ENCODE measurements around the gene GJB2. TPM values are rescaled to one million over a fixed set of nuclear protein-coding genes. Genes with fewer than 3 reads are reported as not detected.

Gene GJB2
- total RNA-seq, 2 donors from 2014 or later: 0.78 to 2.3 TPM

DNA sequence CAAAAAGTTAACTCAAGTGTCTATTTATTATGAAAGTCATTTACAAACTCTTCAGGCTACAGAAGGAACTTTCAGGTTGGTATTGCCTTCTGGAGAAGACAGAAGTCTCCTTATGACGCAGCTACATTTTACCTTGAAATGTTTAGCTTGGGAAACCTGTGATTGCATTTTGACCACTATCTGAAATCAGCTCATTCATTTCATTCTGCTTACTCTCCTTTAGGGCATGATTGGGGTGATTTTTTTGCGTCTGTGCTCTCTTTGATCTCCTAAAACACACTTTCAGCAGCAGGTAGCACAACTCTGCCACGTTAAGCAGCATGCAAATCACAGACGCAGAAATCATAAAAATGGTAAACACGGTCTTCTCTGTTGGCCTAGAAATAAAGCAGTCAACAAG lies 29.8 kb upstream of the GJB2 start:
- no peaks in the 10 kb centered on the region for H3K4me1 ChIP-seq
- no peak overlapping the region for H3K4me3 ChIP-seq
- no peaks in the 10 kb centered on the region for H3K9me3 ChIP-seq
- TF ChIP-seq POLR2A (IDR thresholded peaks at IDR 0.05): no peak
- TF ChIP-seq, protein P1, sequence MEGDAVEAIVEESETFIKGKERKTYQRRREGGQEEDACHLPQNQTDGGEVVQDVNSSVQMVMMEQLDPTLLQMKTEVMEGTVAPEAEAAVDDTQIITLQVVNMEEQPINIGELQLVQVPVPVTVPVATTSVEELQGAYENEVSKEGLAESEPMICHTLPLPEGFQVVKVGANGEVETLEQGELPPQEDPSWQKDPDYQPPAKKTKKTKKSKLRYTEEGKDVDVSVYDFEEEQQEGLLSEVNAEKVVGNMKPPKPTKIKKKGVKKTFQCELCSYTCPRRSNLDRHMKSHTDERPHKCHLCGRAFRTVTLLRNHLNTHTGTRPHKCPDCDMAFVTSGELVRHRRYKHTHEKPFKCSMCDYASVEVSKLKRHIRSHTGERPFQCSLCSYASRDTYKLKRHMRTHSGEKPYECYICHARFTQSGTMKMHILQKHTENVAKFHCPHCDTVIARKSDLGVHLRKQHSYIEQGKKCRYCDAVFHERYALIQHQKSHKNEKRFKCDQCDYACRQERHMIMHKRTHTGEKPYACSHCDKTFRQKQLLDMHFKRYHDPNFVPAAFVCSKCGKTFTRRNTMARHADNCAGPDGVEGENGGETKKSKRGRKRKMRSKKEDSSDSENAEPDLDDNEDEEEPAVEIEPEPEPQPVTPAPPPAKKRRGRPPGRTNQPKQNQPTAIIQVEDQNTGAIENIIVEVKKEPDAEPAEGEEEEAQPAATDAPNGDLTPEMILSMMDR (IDR thresholded peaks at IDR 0.05): no peak
- intact Hi-C loops (cut with DNase I): no loop called here
- ATAC-seq (no peak), DNase-seq (no peak)
- no peaks in the 10 kb centered on the region for H3K27me3 ChIP-seq
- no peaks in the 10 kb centered on the region for H3K36me3 ChIP-seq (replicated peaks in 1 of 2; ENCODE audit: insufficient read depth in 1 of 2, low read depth in 2 of 2)
- H3K27ac ChIP-seq: no peak overlapping the region
- WGBS, 2 donors: 50 to 71% methylated on average over 5 of the region's 5 CpGs

- no peaks in the 10 kb centered on the region for H3K4me1 ChIP-seq
- no peak overlapping the region for H3K4me3 ChIP-seq
- 62 to 68% methylated on average over 6 of the region's 6 CpGs for WGBS, 2 donors
- DNase-seq (peak in 1 of 4 donors; percentile 25), ATAC-seq (no peak)
- no peak overlapping the region for H3K27ac ChIP-seq
- intact Hi-C loops (cut with DNase I): no loop called here
- H3K36me3 ChIP-seq (replicated peaks in 1 of 2; ENCODE audit: insufficient read depth in 1 of 2, low read depth in 2 of 2): no peaks in the 10 kb centered on the region
- H3K9me3 ChIP-seq: no peaks in the 10 kb centered on the region
- TF ChIP-seq POLR2A (IDR thresholded peaks at IDR 0.05): no peak
- TF ChIP-seq, protein P1 (IDR thresholded peaks at IDR 0.05): no peak
- H3K27me3 ChIP-seq: no peaks in the 10 kb centered on the region
These were observed 29.0 kb upstream of the GJB2 start for GRCh38 chr13:20221772-20222171.

DNA sequence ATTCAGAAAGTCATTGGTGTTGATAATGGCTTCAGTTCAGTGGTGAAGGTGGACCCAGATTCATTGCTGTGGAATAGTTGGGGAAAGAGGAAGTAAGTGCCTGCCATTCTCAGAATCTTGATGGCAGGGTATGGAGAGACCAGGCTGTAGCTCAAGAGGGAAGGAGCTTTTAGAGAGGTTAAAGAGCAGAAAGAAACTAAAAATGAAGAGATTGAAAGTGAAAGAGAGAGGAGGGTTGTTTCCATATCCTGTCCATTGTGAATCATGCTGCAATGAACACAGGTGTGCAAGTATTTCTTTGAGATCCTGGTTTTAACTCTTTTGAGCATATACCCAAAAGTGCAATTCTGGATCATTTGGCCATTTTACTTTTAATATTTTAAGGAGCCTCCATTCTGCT lies 26.8 kb upstream of the GJB2 start:
- ATAC-seq (no peak), DNase-seq (no peak)
- intact Hi-C loops (cut with DNase I): no loop called here

DNA sequence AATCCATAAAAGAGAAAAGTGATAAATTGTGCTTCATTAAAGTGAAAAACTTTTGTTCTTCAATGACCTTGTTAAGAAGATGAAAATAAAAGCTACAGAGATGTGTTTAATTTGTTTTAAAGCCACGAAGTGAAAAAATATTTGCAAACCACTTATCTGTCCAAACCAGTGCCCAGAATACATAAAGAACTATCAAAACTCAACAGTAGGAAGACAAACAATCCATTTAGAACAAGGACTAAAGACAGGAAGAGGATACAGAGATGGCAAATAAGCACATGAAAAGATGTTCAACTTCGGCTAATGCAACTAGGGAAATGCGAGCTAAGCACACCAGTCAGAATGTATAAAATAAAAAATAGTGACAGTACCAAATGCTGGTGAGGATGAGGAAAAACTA lies 24.4 kb upstream of the GJB2 start:
- H3K4me1 ChIP-seq: no peaks in the 10 kb centered on the region
- no peak overlapping the region for H3K27ac ChIP-seq
- WGBS, 2 donors: 38 to 48% methylated on average over 3 of the region's 3 CpGs
- ATAC-seq: no peak
- H3K9me3 ChIP-seq: no peaks in the 10 kb centered on the region
- no peak overlapping the region for H3K4me3 ChIP-seq
- no peak for DNase-seq
- intact Hi-C loops (cut with DNase I): no loop called here
- H3K27me3 ChIP-seq: no peaks in the 10 kb centered on the region
- H3K36me3 ChIP-seq (replicated peaks in 1 of 2; ENCODE audit: insufficient read depth in 1 of 2, low read depth in 2 of 2): no peaks in the 10 kb centered on the region
- TF ChIP-seq POLR2A (IDR thresholded peaks at IDR 0.05): no peak
- TF ChIP-seq, protein P1 (IDR thresholded peaks at IDR 0.05): no peak

More for the DNA sequence above, 26.8 kb upstream of the GJB2 start:
- Histone ChIP-seq H3K4me1 (no peaks in the 10 kb centered on the region), H3K4me3 (no peak overlapping the region), H3K27me3 (no peaks in the 10 kb centered on the region), H3K9me3 (no peaks in the 10 kb centered on the region), H3K36me3 (replicated peaks in 1 of 2; ENCODE audit: insufficient read depth in 1 of 2, low read depth in 2 of 2) (no peaks in the 10 kb centered on the region), H3K27ac (no peak overlapping the region)
- TF ChIP-seq POLR2A (IDR thresholded peaks at IDR 0.05): no peak
- TF ChIP-seq, protein P1 (IDR thresholded peaks at IDR 0.05): no peak

DNA sequence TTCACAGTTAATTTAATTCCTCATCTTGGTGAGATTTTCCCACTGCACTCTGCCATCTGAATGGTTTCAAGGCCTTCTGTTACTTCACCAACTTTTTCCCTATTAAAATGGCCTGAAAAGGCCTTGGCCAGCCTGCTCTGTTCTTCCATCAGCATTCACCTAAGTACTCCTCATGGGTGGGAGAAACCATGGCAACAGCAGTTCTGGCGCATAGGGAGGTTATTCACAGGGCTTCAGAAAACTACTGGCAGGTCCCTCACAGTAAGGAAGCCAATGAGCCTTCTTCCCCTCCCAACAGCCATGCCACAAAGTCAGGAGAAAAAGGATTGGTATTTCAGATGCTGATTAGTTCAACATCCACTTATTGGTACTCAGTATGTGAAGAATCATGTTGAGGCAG lies 17.2 kb upstream of the GJB2 start:
- whole genome bisulfite sequencing, 2 donors: 64 to 75% methylated on average over 1 of the region's 1 CpG
- intact Hi-C loops (cut with DNase I): no loop called here
- Histone ChIP-seq H3K4me1 (no peaks in the 10 kb centered on the region), H3K36me3 (replicated peaks in 1 of 2; ENCODE audit: insufficient read depth in 1 of 2, low read depth in 2 of 2) (no peaks in the 10 kb centered on the region), H3K9me3 (no peaks in the 10 kb centered on the region), H3K4me3 (no peak overlapping the region), H3K27ac (no peak overlapping the region), H3K27me3 (no peaks in the 10 kb centered on the region)
- DNase-seq: no peak
- TF ChIP-seq POLR2A (IDR thresholded peaks at IDR 0.05): no peak
- TF ChIP-seq, protein P1 (IDR thresholded peaks at IDR 0.05): no peak
- ATAC-seq: no peak
